Measurements from ENCODE around the gene NF2. TPM values are rescaled to one million over a fixed set of nuclear protein-coding genes. Genes with fewer than 3 reads are reported as not detected.

The NF2 gene
- total and polyA plus RNA-seq, 8 donors, result 6.5 to 33.7 (median 19.3) TPM

DNA sequence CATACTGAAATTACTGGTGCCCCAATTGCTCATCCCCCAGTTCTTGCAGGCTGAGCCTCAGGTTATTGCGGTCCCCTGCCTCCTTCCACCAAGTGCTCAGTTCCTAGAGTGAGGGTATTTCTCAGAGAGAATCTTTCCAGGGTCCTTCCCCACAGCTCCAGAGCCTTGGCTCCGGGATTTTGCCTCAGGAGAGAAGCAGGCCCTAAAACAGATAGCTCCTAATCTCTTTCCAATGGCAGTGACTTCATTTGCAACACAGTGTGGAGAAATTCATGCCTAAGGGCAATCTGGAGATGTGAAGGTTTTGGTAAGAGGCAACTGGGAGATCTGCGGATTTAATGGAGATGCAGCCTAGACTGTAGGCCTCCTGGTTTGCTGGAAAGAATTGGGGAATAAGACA lies 2.9 kb downstream of the NF2 start:
- H3K4me1 ChIP-seq, result peaks cover 0 to 13% (median 7%) of the 10 kb centered on the region in 3 donors
- FAIRE-seq (no peak), ATAC-seq (no peak), DNase-seq (no peak)
- no peaks in the 10 kb centered on the region for H3K27me3 ChIP-seq
- WGBS, 2 donors, result 95 to 98% methylated on average over 3 of the region's 3 CpGs
- intact Hi-C loops (cut with DNase I), result no loop called here
- H3K36me3 ChIP-seq, result no peaks in the 10 kb centered on the region
- no peak overlapping the region for H3K27ac ChIP-seq
- H3K4me3 ChIP-seq, result no peak overlapping the region
- H3K9me3 ChIP-seq, result no peaks in the 10 kb centered on the region
- no peak for TF ChIP-seq CTCF (IDR thresholded peaks at IDR 0.05)

DNA sequence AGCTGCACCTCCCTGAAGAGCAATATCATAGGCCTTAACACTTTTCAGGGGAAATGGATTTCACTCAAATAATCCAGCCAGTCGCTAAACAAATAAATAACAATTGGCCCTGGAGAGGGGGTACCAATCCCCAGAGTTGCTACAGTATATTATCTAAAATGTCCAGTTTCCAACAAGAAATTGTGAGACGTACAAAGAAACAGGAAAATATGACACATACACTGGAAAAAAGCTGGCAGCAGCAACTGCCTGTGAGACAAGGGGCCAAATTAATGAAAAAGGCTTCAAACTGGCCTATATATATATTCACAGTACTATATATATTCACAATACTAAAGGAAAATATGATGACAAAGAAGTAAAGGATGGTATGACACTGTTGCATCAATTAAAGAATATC lies 4.0 kb downstream of the NF2 start:
- intact Hi-C loops (cut with DNase I), result no loop called here
- Histone ChIP-seq H3K27me3 (no peaks in the 10 kb centered on the region), H3K4me1 (peaks cover 0 to 13% (median 7%) of the 10 kb centered on the region in 3 donors), H3K36me3 (no peaks in the 10 kb centered on the region), H3K27ac (no peak overlapping the region), H3K9me3 (no peaks in the 10 kb centered on the region), H3K4me3 (no peak overlapping the region)
- WGBS, 2 donors, result 82 to 90% methylated on average over 2 of the region's 2 CpGs
- TF ChIP-seq CTCF (IDR thresholded peaks at IDR 0.05), result no peak
- FAIRE-seq, result no peak
- ATAC-seq, result no peak
- DNase-seq, result no peak

DNA sequence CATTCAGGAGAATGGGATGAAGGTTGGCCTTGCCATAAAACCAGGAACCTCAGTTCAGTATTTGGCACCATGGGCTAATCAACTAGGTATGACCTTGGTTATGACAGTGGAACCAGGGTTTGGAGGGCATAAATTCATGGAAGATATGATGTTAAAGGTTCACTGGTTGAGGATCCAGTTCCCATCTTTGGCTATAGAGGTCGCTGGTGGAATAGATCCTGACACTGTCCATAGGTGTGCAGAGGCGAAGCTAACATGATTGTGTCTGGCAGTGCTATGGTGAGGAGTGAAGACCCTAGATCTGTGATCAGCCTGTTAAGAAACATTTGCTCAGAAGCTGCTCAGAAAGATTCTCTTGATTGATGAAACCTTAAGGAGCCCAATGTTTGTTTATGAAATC lies 5.7 kb downstream of the NF2 start:
- DNase-seq, result no peak
- Histone ChIP-seq H3K4me1 (peaks cover 0 to 13% (median 7%) of the 10 kb centered on the region in 3 donors), H3K4me3 (no peak overlapping the region), H3K9me3 (no peaks in the 10 kb centered on the region), H3K27me3 (no peaks in the 10 kb centered on the region), H3K27ac (no peak overlapping the region), H3K36me3 (no peaks in the 10 kb centered on the region)
- WGBS, 2 donors, result 61 to 62% methylated on average over 2 of the region's 2 CpGs
- intact Hi-C loops (cut with DNase I), result no loop called here
- FAIRE-seq, result no peak
- peak in 2 of 4 donors; percentile 22 to 51 for ATAC-seq
- no peak for TF ChIP-seq CTCF (IDR thresholded peaks at IDR 0.05)

GRCh38 chr22:29610780-29611179 lies 7.3 kb downstream of the NF2 start:
- no peak for TF ChIP-seq CTCF (IDR thresholded peaks at IDR 0.05)

DNA sequence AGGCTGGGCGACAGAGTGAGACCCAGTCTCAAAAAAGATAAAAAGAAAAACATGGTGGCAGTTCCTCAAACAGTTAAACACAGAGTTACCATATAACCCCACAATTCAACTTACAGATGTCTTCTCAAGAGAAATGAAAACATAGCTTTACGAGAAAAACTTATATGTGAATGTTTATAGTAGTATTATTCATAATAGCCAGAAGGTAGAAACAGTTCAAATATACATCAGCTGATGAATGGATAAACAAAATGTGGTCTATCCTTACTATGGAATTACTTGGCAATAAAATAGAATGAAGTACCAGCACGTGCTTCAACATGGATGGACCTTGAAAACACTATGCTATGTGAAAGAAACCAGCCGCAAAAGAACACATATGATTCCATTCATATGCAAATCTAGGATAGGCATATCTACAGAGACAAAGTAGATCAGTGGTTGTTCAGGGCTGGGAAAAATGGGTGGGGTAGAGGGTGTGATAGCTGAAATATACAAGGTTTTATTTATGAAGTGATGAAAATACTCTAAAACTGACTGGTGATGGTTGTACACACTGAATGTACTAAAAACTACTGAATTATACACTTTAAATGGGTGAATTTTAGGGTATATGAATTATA lies 12.4 kb downstream of the NF2 start:
- 89 to 90% methylated on average over 4 of the region's 4 CpGs for WGBS, 2 donors
- DNase-seq (no peak), ATAC-seq (no peak), FAIRE-seq (no peak)
- no peaks in the 10 kb centered on the region for H3K27me3 ChIP-seq
- no peaks in the 10 kb centered on the region for H3K36me3 ChIP-seq
- H3K4me3 ChIP-seq, result no peak overlapping the region
- H3K4me1 ChIP-seq, result peaks cover 12 to 19% (median 14%) of the 10 kb centered on the region in 3 donors
- TF ChIP-seq CTCF (IDR thresholded peaks at IDR 0.05), result no peak
- no peak overlapping the region for H3K27ac ChIP-seq
- H3K9me3 ChIP-seq, result no peaks in the 10 kb centered on the region
- intact Hi-C loops (cut with DNase I), result no loop called here

More at GRCh38 chr22:29610780-29611179, 7.3 kb downstream of the NF2 start:
- FAIRE-seq (no peak), ATAC-seq (no peak), DNase-seq (no peak)
- no peaks in the 10 kb centered on the region for H3K9me3 ChIP-seq
- 78 to 91% methylated on average over 1 of the region's 1 CpG for WGBS, 2 donors
- intact Hi-C loops (cut with DNase I), result no loop called here
- no peaks in the 10 kb centered on the region for H3K4me1 ChIP-seq
- H3K27ac ChIP-seq, result no peak overlapping the region
- H3K27me3 ChIP-seq, result no peaks in the 10 kb centered on the region
- no peaks in the 10 kb centered on the region for H3K36me3 ChIP-seq
- no peak overlapping the region for H3K4me3 ChIP-seq
